H1 (cell line): ENCODE results near the gene CLDN25. TPM values are rescaled to one million over a fixed set of nuclear protein-coding genes. Genes with fewer than 3 reads are reported as not detected.
"Not testable (repeated sequence)": the region's sequence is repeated elsewhere in the genome, so short reads cannot be mapped to it uniquely, and the experiment has no call there.

Experiments
- CTCF ChIA-PET: fragments of 300-600 bp; sonication (Branson Sonifier 250); formaldehyde crosslinking; loops from one replicate; lab custom pipeline; 2021; ENCODE audit not compliant: partially characterized antibody; lab: Charles Lee
- POLR2A ChIA-PET: fragments of 300-600 bp; sonication (Branson Sonifier 250); formaldehyde crosslinking; loops from one replicate; lab custom pipeline; 2021; ENCODE audit warnings: inconsistent platforms; ENCODE audit not compliant: partially characterized antibody; lab: Charles Lee
- DNase-seq, 2 experiments: peaks; one replicate each; pipeline versions ENCODE4 v3.0.0 to v3.0.0-alpha.2; 2010 to 2022; ENCODE audit warnings: low spot score in 2 of 2, low read depth in 1 of 2, mixed read lengths in 1 of 2
- FAIRE-seq: peaks from 2 replicates; lab custom pipeline; 2011; peaks lifted over from hg19 to GRCh38; lab: Jason Lieb, UNC
- H2AFZ ChIP-seq: 2 replicates; pipeline ENCODE4 v1.8.1; 2012; ENCODE audit warnings: low read length, inconsistent platforms
- H2AK5ac ChIP-seq: 2 replicates; pipeline ENCODE4 v1.6.1; 2013; ENCODE audit warnings: low read depth, low read length
- H2BK120ac ChIP-seq: replicated peaks from 2 replicates; pipeline ENCODE3; 2013; ENCODE audit warnings: low read depth, low read length, inconsistent platforms
- H2BK12ac ChIP-seq: 2 replicates; pipeline ENCODE4 v1.6.1; 2013; ENCODE audit warnings: low read depth, low read length
- H2BK15ac ChIP-seq: 2 replicates; pipeline ENCODE4 v1.6.1; 2013; ENCODE audit warnings: low read length
- H2BK20ac ChIP-seq: 2 replicates; pipeline ENCODE4 v1.6.1; 2013; ENCODE audit warnings: low read length
- H2BK5ac ChIP-seq: 2 replicates; pipeline ENCODE4 v1.6.1; 2013; ENCODE audit warnings: low read depth, low read length
- H3K14ac ChIP-seq: 2 replicates; pipeline ENCODE4 v1.6.1; 2013; ENCODE audit warnings: inconsistent platforms; ENCODE audit not compliant: insufficient read length
- H3K18ac ChIP-seq: 2 replicates; pipeline ENCODE4 v1.6.1; 2013; ENCODE audit warnings: low read length; ENCODE audit errors: extremely low read depth
- H3K23ac ChIP-seq: 2 replicates; pipeline ENCODE4 v1.6.1; 2013; ENCODE audit warnings: inconsistent platforms; ENCODE audit not compliant: insufficient read length
- H3K23me2 ChIP-seq: 2 replicates; pipeline ENCODE4 v1.6.1; 2013; ENCODE audit warnings: low read depth, low read length
- H3K27ac ChIP-seq: 2 replicates; pipeline ENCODE4 v1.6.1; 2011; ENCODE audit warnings: low read depth, low read length, inconsistent platforms
- H3K27me3 ChIP-seq, 4 experiments: replicated peaks in 1 of 4; 1 replicate in 1 of 4; 2 replicates in 3 of 4; pipeline versions ENCODE4 v1.6.1 to v1.8.1; 2011 to 2013; ENCODE audit warnings: low read length in 3 of 4, mild to moderate bottlenecking in 3 of 4, inconsistent platforms in 2 of 4, mixed read lengths in 2 of 4, moderate library complexity in 1 of 4; ENCODE audit not compliant: control insufficient read depth in 3 of 4, insufficient read depth in 3 of 4; ENCODE audit errors: extremely low read depth in 1 of 4
- H3K36me3 ChIP-seq, 4 experiments: 2 replicates each; pipeline versions ENCODE4 v1.6.1 to v1.8.1; 2011 to 2013; ENCODE audit warnings: mild to moderate bottlenecking in 4 of 4, low read length in 3 of 4, moderate library complexity in 2 of 4, control low read depth in 1 of 4, inconsistent platforms in 1 of 4; ENCODE audit not compliant: insufficient read depth in 4 of 4, control insufficient read depth in 2 of 4
- H3K4ac ChIP-seq: replicated peaks from 2 replicates; pipeline ENCODE3; 2013; ENCODE audit warnings: low read length, low read depth, mixed read lengths, inconsistent platforms; ENCODE audit not compliant: insufficient read length
- H3K4me1 ChIP-seq, 4 experiments: replicated peaks in 1 of 4; 1 replicate in 1 of 4; 2 replicates in 3 of 4; pipeline versions ENCODE4 v1.6.1 to v1.8.1; 2011 to 2013; ENCODE audit warnings: low read length in 3 of 4, inconsistent platforms in 2 of 4, mixed read lengths in 1 of 4; ENCODE audit not compliant: insufficient read depth in 4 of 4, control insufficient read depth in 3 of 4
- H3K4me2 ChIP-seq, 2 experiments: 2 replicates each; pipeline versions ENCODE4 v1.6.1 to v1.8.1; 2011 to 2013; ENCODE audit warnings: low read depth in 2 of 2, low read length in 2 of 2, control low read depth in 1 of 2, inconsistent platforms in 1 of 2, mild to moderate bottlenecking in 1 of 2; ENCODE audit not compliant: insufficient read depth in 1 of 2
- H3K4me3 ChIP-seq, 4 experiments: fragments of 200-600, 300-600 bp in 1 of 4; sonication (generic), shearing (Covaris generic), sonication (Bioruptor Twin) in 1 of 4; 2 replicates each; pipeline versions ENCODE4 v1.5.1 to v1.8.1; 2011 to 2016; ENCODE audit warnings: low read length in 4 of 4, low read depth in 3 of 4, control low read depth in 2 of 4, inconsistent platforms in 2 of 4, mild to moderate bottlenecking in 2 of 4, mixed read lengths in 1 of 4, moderate library complexity in 1 of 4; ENCODE audit not compliant: insufficient read depth in 2 of 4; ENCODE audit errors: extremely low read depth in 1 of 4
- H3K56ac ChIP-seq: replicated peaks from 2 replicates; pipeline ENCODE3; 2013; ENCODE audit warnings: low read depth, mild to moderate bottlenecking, mixed read lengths, low read length, inconsistent platforms; ENCODE audit not compliant: insufficient read length
- H3K79me1 ChIP-seq: 2 replicates; pipeline ENCODE4 v1.6.1; 2013; ENCODE audit warnings: low read depth, low read length, control low read depth
- H3K79me2 ChIP-seq, 2 experiments: 2 replicates each; pipeline versions ENCODE4 v1.6.1 to v1.8.1; 2012 to 2013; ENCODE audit warnings: low read length in 2 of 2, mild to moderate bottlenecking in 2 of 2, inconsistent platforms in 1 of 2; ENCODE audit not compliant: insufficient read depth in 2 of 2, control insufficient read depth in 1 of 2
- H3K9ac ChIP-seq, 4 experiments: replicated peaks in 1 of 4; 1 replicate in 1 of 4; 2 replicates in 3 of 4; pipeline versions ENCODE4 v1.6.1 to v1.8.1; 2011 to 2013; ENCODE audit warnings: low read depth in 3 of 4, low read length in 3 of 4, control low read depth in 2 of 4, mild to moderate bottlenecking in 2 of 4, moderate library complexity in 2 of 4, inconsistent platforms in 1 of 4; ENCODE audit errors: extremely low read depth in 1 of 4
- H3K9me3 ChIP-seq, 2 experiments: 2 replicates each; pipeline versions ENCODE4 v1.6.1 to v1.8.1; 2012 to 2013; ENCODE audit warnings: mild to moderate bottlenecking in 2 of 2, moderate library complexity in 2 of 2, control low read depth in 1 of 2, inconsistent platforms in 1 of 2, low read depth in 1 of 2, low read length in 1 of 2, mixed read lengths in 1 of 2; ENCODE audit not compliant: insufficient read depth in 2 of 2
- H4K20me1 ChIP-seq, 2 experiments: replicated peaks in 1 of 2; 2 replicates each; pipeline versions ENCODE3 to v1.8.1; 2011 to 2013; ENCODE audit warnings: inconsistent platforms in 2 of 2, low read length in 2 of 2, mild to moderate bottlenecking in 1 of 2; ENCODE audit not compliant: insufficient read depth in 2 of 2, control insufficient read depth in 1 of 2
- H4K5ac ChIP-seq: 2 replicates; pipeline ENCODE4 v1.6.1; 2013; ENCODE audit warnings: low read length, low read depth, mixed read lengths, inconsistent platforms; ENCODE audit not compliant: insufficient read length
- H4K8ac ChIP-seq: 2 replicates; pipeline ENCODE4 v1.8.0; 2013; ENCODE audit warnings: mild to moderate bottlenecking, moderate library complexity, low read length, inconsistent platforms; ENCODE audit not compliant: insufficient read depth; ENCODE audit errors: extremely low read depth
- H4K91ac ChIP-seq: replicated peaks from 2 replicates; pipeline ENCODE3; 2013; ENCODE audit warnings: low read length, mixed read lengths, inconsistent platforms; ENCODE audit not compliant: insufficient read length
- CHD2 ChIP-seq: IDR thresholded peaks from 2 replicates; pipeline ENCODE4 v1.6.1; 2012; ENCODE audit warnings: low read length, improper control_type of control experiment
- EP300 ChIP-seq, 2 experiments: IDR thresholded peaks; 1 replicate in 1 of 2; 2 replicates in 1 of 2; pipeline ENCODE4 v1.6.1; 2011 to 2012; ENCODE audit warnings: low read depth in 2 of 2, low read length in 2 of 2, mild to moderate bottlenecking in 2 of 2, borderline replicate concordance in 1 of 2, inconsistent platforms in 1 of 2, moderate library complexity in 1 of 2
- WGBS, 2 experiments: shearing (Covaris generic) in 1 of 2; methylation state at CpG; one replicate each; pipeline versions ENCODE4 v1.1.6 to v1.1.7; 2013 to 2015; ENCODE audit warnings: low lambda C conversion rate in 2 of 2, mixed read lengths in 2 of 2, inconsistent platforms in 1 of 2, low coverage in 1 of 2, missing lambda C conversion rate in 1 of 2; ENCODE audit not compliant: insufficient replicate concordance in 2 of 2, insufficient coverage in 1 of 2, insufficient read length in 1 of 2; ENCODE audit errors: extremely low coverage in 1 of 2, missing lambda C conversion rate in 1 of 2; 5-methylcytosine and 5-hydroxymethylcytosine counted together
- polyA plus RNA-seq, 7 experiments: library from polyadenylated mRNA; depleted of rRNA in 3 of 7; stranded (reverse) in 5 of 7; unstranded in 2 of 7; fragments of >200 nt in 5 of 7; fragments of 200-250 nt in 2 of 7; gene quantifications; 1 replicate in 5 of 7; 2 replicates in 1 of 7; 4 replicates in 1 of 7; pipeline versions ENCODE4 v1.2.1 to v1.2.3, GENCODE V29; 2011 to 2013; ENCODE audit warnings: missing spikeins in 2 of 7, mixed read lengths in 2 of 7
- total RNA-seq: library from RNA; stranded (reverse); fragmentation: NEBNext Ultra II Directional; extraction: Animal tissue kit (Norgen Biotek cat#: 25700); gene quantifications from 2 replicates; pipeline ENCODE4 v1.2.1, GENCODE V29; 2021

Gene CLDN25
- total and polyA plus RNA-seq, 2 of the 8 experiments (the other 6 are each of a cell fraction or from before 2014, with no cell fraction given), result not detected

- CTCF ChIA-PET, result interaction anchor here (1.1 to 2.0 kb wide), 2 partner anchors 14 to 24 kb away, joined by 5 to 7 read pairs; no protein-coding TSS in a partner anchor
Measured at GRCh38 chr11:113782134-113782533, 2.5 kb downstream of the CLDN25 start.

GRCh38 chr11:113789016-113789415 is 9.4 kb downstream of the CLDN25 start:
- H3K18ac ChIP-seq, H3K4me3 ChIP-seq, H3K4me2 ChIP-seq, POLR2A ChIA-PET, H3K9me3 ChIP-seq, H3K79me2 ChIP-seq, H2BK120ac ChIP-seq, H3K14ac ChIP-seq, H3K27ac ChIP-seq, H3K56ac ChIP-seq, H3K79me1 ChIP-seq, H2AFZ ChIP-seq, H4K20me1 ChIP-seq, H3K4me1 ChIP-seq, H3K9ac ChIP-seq, H2BK12ac ChIP-seq, H4K91ac ChIP-seq, DNase-seq, H3K36me3 ChIP-seq, H4K8ac ChIP-seq, H4K5ac ChIP-seq, H3K4ac ChIP-seq, H2BK20ac ChIP-seq, FAIRE-seq, H3K23ac ChIP-seq, H2AK5ac ChIP-seq, H2BK5ac ChIP-seq, H3K27me3 ChIP-seq, H3K23me2 ChIP-seq, H2BK15ac ChIP-seq: not testable (repeated sequence)
- 88% methylated on average over 22 of the region's 22 CpGs; no CpG with 5 or more reads in 1 of the 2 experiments for WGBS, 2 experiments
- CTCF ChIA-PET, result interaction anchor here (1.5 to 2.8 kb wide), 2 partner anchors 7 to 8 kb away, joined by 5 to 14 read pairs; no protein-coding TSS in a partner anchor

More at GRCh38 chr11:113782134-113782533, 2.5 kb downstream of the CLDN25 start:
- Histone ChIP-seq H3K4me1 (no peaks in the 10 kb centered on the region), H3K23ac (no peak overlapping the region), H3K36me3 (no peaks in the 10 kb centered on the region), H3K23me2 (no peaks in the 10 kb centered on the region; the same call in 1 of the 2 replicates), H3K27ac (no peak overlapping the region), H4K91ac (no peak overlapping the region), H2BK12ac (no peak overlapping the region), H4K5ac (no peak overlapping the region), H3K9ac (no peak overlapping the region), H2BK120ac (no peak overlapping the region), H4K20me1 (no peaks in the 10 kb centered on the region), H3K4me2 (no peak overlapping the region), H2AK5ac (no peak overlapping the region), H2BK20ac (no peak overlapping the region), H3K4me3 (no peak overlapping the region), H3K18ac (no peak overlapping the region), H2AFZ (0 out of 2 replicates have a peak overlapping the region, but pooled peaks have one; percentile 9), H3K4ac (no peak overlapping the region), H3K14ac (no peak overlapping the region), H3K56ac (no peak overlapping the region), H3K27me3 (no peaks in the 10 kb centered on the region), H2BK15ac (no peak overlapping the region), H4K8ac (no peak overlapping the region), H3K9me3 (no peaks in the 10 kb centered on the region), H2BK5ac (no peak overlapping the region), H3K79me2 (no peaks in the 10 kb centered on the region), H3K79me1 (no peaks in the 10 kb centered on the region)
- TF ChIP-seq EP300 (IDR thresholded peaks at IDR 0.05; ENCODE audit: borderline replicate concordance in 1 of 2, low read depth in 2 of 2, low read length in 2 of 2) (no peak), CHD2 (no peak)
- FAIRE-seq (no peak), DNase-seq (no peak)
- POLR2A ChIA-PET, result interaction anchor here (0.6 to 0.7 kb wide), 2 partner anchors 87 to 1337 kb away, joined by 4 to 5 read pairs; no protein-coding TSS in a partner anchor
- WGBS, 2 experiments, result 87% methylated on average over 1 of the region's 1 CpG; no CpG with 5 or more reads in 1 of the 2 experiments
